A549 (cell line): Measurements from ENCODE around the gene SFTPA2. TPM values are rescaled to one million over a fixed set of nuclear protein-coding genes. Genes with fewer than 3 reads are reported as not detected.
"Not testable (repeated sequence)": the region's sequence is repeated elsewhere in the genome, so short reads cannot be mapped to it uniquely, and the experiment has no call there.

Source experiments
- ATAC-seq, 2 experiments: fragments of 200-7000 bp in 1 of 2; fragments of >200 bp in 1 of 2; cut with Nextera tagmentation in 1 of 2; cut with Tn5 transposase in 1 of 2; 3 replicates each; pipeline versions ENCODE4 v1.8.0 to v1.9.1; 2018 to 2020; ENCODE audit warnings: mild to moderate bottlenecking in 1 of 2, moderate library complexity in 1 of 2
- CTCF ChIA-PET: fragments of 300-600 bp; sonication (Branson Sonifier 250); formaldehyde crosslinking; extraction: SDS; loops from one replicate; lab custom pipeline; 2021; ENCODE audit warnings: antibody characterized with exemption, inconsistent platforms; lab: Yijun Ruan, JAX
- POLR2A ChIA-PET: fragments of 350-600 bp; formaldehyde crosslinking; extraction: SDS; loops from one replicate; lab custom pipeline; 2021; ENCODE audit warnings: antibody characterized with exemption, inconsistent platforms; lab: Yijun Ruan, JAX
- DNase-seq, 2 experiments: peaks; one replicate each; pipeline versions ENCODE4 v3.0.0 to v3.0.0-alpha.2; 2011 to 2016; ENCODE audit warnings: low read depth in 1 of 2, low spot score in 1 of 2
- FAIRE-seq: peaks from 2 replicates; lab custom pipeline; 2011; peaks lifted over from hg19 to GRCh38; lab: Jason Lieb, UNC
- H3K27ac ChIP-seq, 2 experiments: fragments of >200 bp; sonication (Bioruptor Twin); formaldehyde crosslinking; 3 replicates each; pipeline ENCODE4 v1.5.1; 2016 to 2017
- H3K4me1 ChIP-seq: fragments of >200 bp; sonication (Bioruptor Twin); formaldehyde crosslinking; 3 replicates; pipeline ENCODE4 v1.6.1; 2016
- H3K4me2 ChIP-seq: fragments of >200 bp; sonication (Bioruptor Twin); formaldehyde crosslinking; 3 replicates; pipeline ENCODE4 v1.6.1; 2016
- H3K4me3 ChIP-seq: fragments of >200 bp; sonication (Bioruptor Twin); formaldehyde crosslinking; 3 replicates; pipeline ENCODE4 v1.5.1; 2016
- H3K9me3 ChIP-seq: fragments of >200 bp; sonication (Bioruptor Twin); formaldehyde crosslinking; 3 replicates; pipeline ENCODE4 v1.6.1; 2016
- CBX8 ChIP-seq: fragments of 200-600 bp; sonication (generic); IDR thresholded peaks from 2 replicates; pipeline ENCODE4 v1.6.1; 2016
- EHMT2 ChIP-seq: fragments of 200-600 bp; sonication (generic); IDR thresholded peaks from 2 replicates; pipeline ENCODE4 v1.6.1; 2016; ENCODE audit warnings: antibody characterized with exemption, low read depth, mild to moderate bottlenecking, moderate library complexity
- ESRRA ChIP-seq: fragments of 150-350 bp; IDR thresholded peaks from 2 replicates; pipeline ENCODE4 v1.6.1; 2014; ENCODE audit warnings: mild to moderate bottlenecking, low read length, borderline replicate concordance
- FOSL2 ChIP-seq, 2 experiments: fragments of 450-650 bp in 1 of 2; fragments of >200 bp in 1 of 2; sonication (Bioruptor Twin) in 1 of 2; formaldehyde crosslinking; IDR thresholded peaks; 2 replicates each; pipeline versions ENCODE4 v1.5.0 to v1.6.1; 2016 to 2020; ENCODE audit warnings: mild to moderate bottlenecking in 1 of 2, moderate library complexity in 1 of 2
- FOXS1 ChIP-seq: fragments of 250-450 bp; sonication (Bioruptor Pico); IDR thresholded peaks from 2 replicates; pipeline ENCODE4 v1.5.0; 2020; ENCODE audit warnings: mild to moderate bottlenecking, moderate library complexity
- GATA3 ChIP-seq: IDR thresholded peaks from 2 replicates; pipeline ENCODE4 v1.6.1; 2012; ENCODE audit warnings: borderline replicate concordance
- HOXA7 ChIP-seq: fragments of 250-450 bp; sonication (Bioruptor Pico); IDR thresholded peaks from 2 replicates; pipeline ENCODE4 v1.5.0; 2020; ENCODE audit warnings: mild to moderate bottlenecking, moderate library complexity
- HOXB13 ChIP-seq: fragments of 250-450 bp; sonication (Bioruptor Pico); IDR thresholded peaks from 2 replicates; pipeline ENCODE4 v1.5.0; 2020; ENCODE audit warnings: low read depth, mild to moderate bottlenecking, moderate library complexity
- MAFK ChIP-seq: fragments of 450-650 bp; IDR thresholded peaks from 2 replicates; pipeline ENCODE4 v1.6.1; 2014; ENCODE audit not compliant: partially characterized antibody
- MAZ ChIP-seq: fragments of 150-350 bp; IDR thresholded peaks from 2 replicates; pipeline ENCODE4 v1.6.1; 2014; ENCODE audit warnings: antibody characterized with exemption, low read depth, low read length, borderline replicate concordance
- MYC ChIP-seq: IDR thresholded peaks from 2 replicates; pipeline ENCODE4 v1.6.1; 2012; ENCODE audit warnings: mild to moderate bottlenecking, inconsistent platforms, low read length, improper control_type of control experiment, borderline replicate concordance
- NFE2L2 ChIP-seq: fragments of 150-350 bp; conservative IDR thresholded peaks from 2 replicates; pipeline ENCODE4 v1.6.1; 2014; ENCODE audit warnings: low read length
- PBX3 ChIP-seq: IDR thresholded peaks from 2 replicates; pipeline ENCODE4 v1.6.1; 2012
- RARB ChIP-seq: fragments of 250-450 bp; sonication (Bioruptor Pico); IDR thresholded peaks from 2 replicates; pipeline ENCODE4 v1.8.0; 2021; ENCODE audit warnings: mild to moderate bottlenecking, moderate library complexity
- SMC3 ChIP-seq: fragments of >200 bp; sonication (Bioruptor Twin); formaldehyde crosslinking; IDR thresholded peaks from 3 replicates; pipeline ENCODE4 v1.6.1; 2018; ENCODE audit warnings: inconsistent platforms
- SREBF2 ChIP-seq: fragments of 450-650 bp; IDR thresholded peaks from 2 replicates; pipeline ENCODE4 v1.6.1; 2014; ENCODE audit warnings: mild to moderate bottlenecking, moderate library complexity
- TFCP2L1 ChIP-seq: fragments of 250-450 bp; sonication (Bioruptor Pico); IDR thresholded peaks from 2 replicates; pipeline ENCODE4 v1.5.0; 2021; ENCODE audit warnings: mild to moderate bottlenecking
- ZSCAN20 ChIP-seq: fragments of 250-450 bp; sonication (Bioruptor Pico); IDR thresholded peaks from 2 replicates; pipeline ENCODE4 v1.8.0; 2022; ENCODE audit warnings: mild to moderate bottlenecking, moderate library complexity
- WGBS: methylation state at CpG from one replicate; pipeline ENCODE4 v1.1.6; 2017; ENCODE audit errors: missing lambda C conversion rate; 5-methylcytosine and 5-hydroxymethylcytosine counted together
- polyA plus RNA-seq, 4 experiments: library from polyadenylated mRNA; depleted of rRNA in 3 of 4; stranded (reverse); fragments of >200 nt; fragmentation: RNase III in 1 of 4; extraction: RNeasy Plus Mini Kit Qiagen cat#74134 plus additional on column Dnase treatment in 1 of 4; gene quantifications; 2 replicates in 3 of 4; 3 replicates in 1 of 4; pipeline ENCODE4 v1.2.3, GENCODE V29; 2011 to 2017
- TF ChIP-seq, protein P1 (sequence below): fragments of 150-350 bp; IDR thresholded peaks from 2 replicates; pipeline ENCODE4 v1.6.1; 2014; ENCODE audit warnings: low read depth, mild to moderate bottlenecking, low read length
- TF ChIP-seq, protein P2 (sequence below): IDR thresholded peaks from 2 replicates; pipeline ENCODE4 v1.6.1; 2012
- TF ChIP-seq, protein P3 (sequence below): fragments of 200-600 bp; sonication (generic); IDR thresholded peaks from 2 replicates; pipeline ENCODE4 v1.6.1; 2016; ENCODE audit warnings: antibody characterized with exemption, mild to moderate bottlenecking, moderate library complexity

The SFTPA2 gene
- polyA plus RNA-seq, 2 of the 4 experiments (the other 2 are of a cell fraction) = not detected

DNA sequence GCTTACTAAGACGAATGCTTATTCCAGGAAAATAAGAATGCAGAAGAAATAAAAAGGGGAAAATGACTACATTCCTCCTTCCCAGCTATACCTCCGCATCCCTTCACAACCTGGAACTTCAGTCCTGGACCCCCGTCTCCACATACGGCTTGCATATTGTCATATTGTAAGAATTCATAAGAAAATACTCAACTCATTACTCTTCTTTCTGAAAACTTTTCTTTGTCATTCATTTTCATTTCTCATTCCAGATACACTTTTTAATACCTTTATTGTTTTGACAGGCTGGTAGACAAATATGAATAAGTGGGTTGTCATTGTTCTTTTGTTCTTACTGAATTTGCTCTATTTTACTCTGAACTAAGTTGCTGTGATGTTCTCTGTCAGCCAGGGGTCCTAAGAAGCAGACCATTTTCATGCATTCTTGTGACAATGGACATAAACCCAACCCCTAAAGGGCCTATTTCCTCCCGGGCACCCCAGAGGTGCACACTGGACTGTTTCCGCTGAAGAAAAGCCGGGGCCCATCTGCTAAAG lies 23.3 kb upstream of the SFTPA2 start (continued):
- TF ChIP-seq EHMT2 = no peak
- TF ChIP-seq, all 56 proteins: peak for 0

DNA sequence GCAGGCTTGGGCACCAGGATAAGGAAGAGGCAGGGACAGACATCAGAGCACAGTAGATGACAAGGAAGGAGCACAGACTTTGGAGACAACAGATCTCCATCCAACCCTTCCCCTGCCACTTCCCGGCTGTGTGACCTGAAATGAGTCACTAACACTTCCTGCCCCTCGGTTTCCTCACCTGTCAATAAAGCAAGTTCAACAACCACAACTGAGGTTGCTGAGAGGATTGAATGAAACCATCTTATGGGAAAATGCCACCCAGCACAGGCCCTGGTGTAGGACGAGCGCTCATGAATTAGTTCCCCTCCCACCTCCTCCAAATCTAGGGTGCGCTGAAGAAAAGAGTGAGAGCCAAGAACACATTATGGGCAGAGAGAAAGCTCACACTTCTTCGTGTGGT lies 22.7 kb upstream of the SFTPA2 start:
- H3K27ac ChIP-seq, CTCF ChIA-PET, H3K4me1 ChIP-seq, H3K4me3 ChIP-seq, H3K9me3 ChIP-seq, FAIRE-seq, POLR2A ChIA-PET, H3K4me2 ChIP-seq, DNase-seq, ATAC-seq: not testable (repeated sequence)
- 16% methylated on average over 3 of the region's 6 CpGs for WGBS

DNA sequence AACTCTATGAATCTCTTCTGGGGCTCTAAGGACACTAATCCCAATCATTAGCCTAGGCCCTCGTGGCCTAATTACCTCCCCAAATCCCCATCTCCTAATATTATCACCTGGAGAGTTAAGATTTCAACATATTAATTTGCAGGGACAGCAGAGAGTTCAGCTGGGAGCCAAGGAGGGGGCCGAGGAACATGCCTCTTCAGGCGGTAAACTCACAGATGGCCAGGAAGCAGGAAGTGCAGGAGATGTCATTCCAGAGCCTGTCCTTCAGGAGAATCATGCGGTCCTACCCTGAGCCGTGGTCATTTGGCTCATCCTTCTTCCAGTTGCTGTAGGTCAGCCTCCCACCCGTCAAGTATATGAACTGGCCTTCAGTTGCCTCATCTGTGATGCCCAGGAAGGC lies 21.9 kb upstream of the SFTPA2 start:
- TF ChIP-seq, protein P1, sequence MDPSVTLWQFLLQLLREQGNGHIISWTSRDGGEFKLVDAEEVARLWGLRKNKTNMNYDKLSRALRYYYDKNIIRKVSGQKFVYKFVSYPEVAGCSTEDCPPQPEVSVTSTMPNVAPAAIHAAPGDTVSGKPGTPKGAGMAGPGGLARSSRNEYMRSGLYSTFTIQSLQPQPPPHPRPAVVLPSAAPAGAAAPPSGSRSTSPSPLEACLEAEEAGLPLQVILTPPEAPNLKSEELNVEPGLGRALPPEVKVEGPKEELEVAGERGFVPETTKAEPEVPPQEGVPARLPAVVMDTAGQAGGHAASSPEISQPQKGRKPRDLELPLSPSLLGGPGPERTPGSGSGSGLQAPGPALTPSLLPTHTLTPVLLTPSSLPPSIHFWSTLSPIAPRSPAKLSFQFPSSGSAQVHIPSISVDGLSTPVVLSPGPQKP = no peak
- TF ChIP-seq ZSCAN20 (CRISPR knock-in tag) = no peak
- no peak for TF ChIP-seq MAFK
- TF ChIP-seq HOXB13 (CRISPR knock-in tag) = no peak
- TF ChIP-seq SMC3 = no peak
- TF ChIP-seq FOXS1 = no peak
- TF ChIP-seq NFE2L2 = no peak
- no peak for TF ChIP-seq SREBF2
- TF ChIP-seq, protein P2, sequence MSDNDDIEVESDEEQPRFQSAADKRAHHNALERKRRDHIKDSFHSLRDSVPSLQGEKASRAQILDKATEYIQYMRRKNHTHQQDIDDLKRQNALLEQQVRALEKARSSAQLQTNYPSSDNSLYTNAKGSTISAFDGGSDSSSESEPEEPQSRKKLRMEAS = no peak
- TF ChIP-seq FOSL2 (IDR thresholded peaks at IDR 0.05) = no peak
- TF ChIP-seq FOSL2 (CRISPR knock-in tag; IDR thresholded peaks at IDR 0.05) = no peak
- TF ChIP-seq, protein P3, sequence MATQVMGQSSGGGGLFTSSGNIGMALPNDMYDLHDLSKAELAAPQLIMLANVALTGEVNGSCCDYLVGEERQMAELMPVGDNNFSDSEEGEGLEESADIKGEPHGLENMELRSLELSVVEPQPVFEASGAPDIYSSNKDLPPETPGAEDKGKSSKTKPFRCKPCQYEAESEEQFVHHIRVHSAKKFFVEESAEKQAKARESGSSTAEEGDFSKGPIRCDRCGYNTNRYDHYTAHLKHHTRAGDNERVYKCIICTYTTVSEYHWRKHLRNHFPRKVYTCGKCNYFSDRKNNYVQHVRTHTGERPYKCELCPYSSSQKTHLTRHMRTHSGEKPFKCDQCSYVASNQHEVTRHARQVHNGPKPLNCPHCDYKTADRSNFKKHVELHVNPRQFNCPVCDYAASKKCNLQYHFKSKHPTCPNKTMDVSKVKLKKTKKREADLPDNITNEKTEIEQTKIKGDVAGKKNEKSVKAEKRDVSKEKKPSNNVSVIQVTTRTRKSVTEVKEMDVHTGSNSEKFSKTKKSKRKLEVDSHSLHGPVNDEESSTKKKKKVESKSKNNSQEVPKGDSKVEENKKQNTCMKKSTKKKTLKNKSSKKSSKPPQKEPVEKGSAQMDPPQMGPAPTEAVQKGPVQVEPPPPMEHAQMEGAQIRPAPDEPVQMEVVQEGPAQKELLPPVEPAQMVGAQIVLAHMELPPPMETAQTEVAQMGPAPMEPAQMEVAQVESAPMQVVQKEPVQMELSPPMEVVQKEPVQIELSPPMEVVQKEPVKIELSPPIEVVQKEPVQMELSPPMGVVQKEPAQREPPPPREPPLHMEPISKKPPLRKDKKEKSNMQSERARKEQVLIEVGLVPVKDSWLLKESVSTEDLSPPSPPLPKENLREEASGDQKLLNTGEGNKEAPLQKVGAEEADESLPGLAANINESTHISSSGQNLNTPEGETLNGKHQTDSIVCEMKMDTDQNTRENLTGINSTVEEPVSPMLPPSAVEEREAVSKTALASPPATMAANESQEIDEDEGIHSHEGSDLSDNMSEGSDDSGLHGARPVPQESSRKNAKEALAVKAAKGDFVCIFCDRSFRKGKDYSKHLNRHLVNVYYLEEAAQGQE = no peak
- no peak for TF ChIP-seq TFCP2L1 (CRISPR knock-in tag)
- Histone ChIP-seq H3K4me1 (no peaks in the 10 kb centered on the region), H3K9me3 (no peaks in the 10 kb centered on the region), H3K4me3 (no peak overlapping the region), H3K27ac (no peak overlapping the region), H3K4me2 (no peak overlapping the region)
- POLR2A ChIA-PET = no interaction called here
- no peak for FAIRE-seq
- CTCF ChIA-PET = no interaction called here
- DNase-seq = no peak
- WGBS = 50% methylated on average over 6 of the region's 6 CpGs
- 0 out of 6 replicates have a peak, but pooled peaks of 1 of the 2 experiments have one; percentile 31 for ATAC-seq

DNA sequence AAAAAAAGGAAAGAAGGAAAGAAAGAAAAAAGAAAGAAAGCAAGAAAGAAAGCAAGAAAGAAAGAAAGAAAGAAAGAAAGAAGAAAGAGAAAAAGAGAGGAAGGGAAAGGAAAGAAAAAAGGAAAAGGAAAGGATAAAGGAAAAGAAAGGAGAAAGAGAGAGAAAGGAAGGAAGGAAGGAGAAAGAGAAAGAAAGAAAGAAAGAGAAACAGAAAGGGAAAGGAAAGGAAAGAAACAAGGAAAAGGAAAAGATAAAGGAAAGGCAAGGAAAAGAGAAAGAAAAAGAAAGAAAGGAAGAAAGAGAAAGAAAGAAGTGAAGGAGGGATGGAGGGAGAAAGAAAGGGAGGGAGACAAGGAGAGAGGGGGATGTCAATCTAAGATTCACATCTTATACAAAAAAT lies 20.8 kb upstream of the SFTPA2 start:
- CTCF ChIA-PET = no interaction called here
- Histone ChIP-seq H3K4me1 (no peaks in the 10 kb centered on the region), H3K4me3 (no peak overlapping the region), H3K4me2 (no peak overlapping the region), H3K27ac (no peak overlapping the region), H3K9me3 (no peaks in the 10 kb centered on the region)
- POLR2A ChIA-PET = no interaction called here
- DNase-seq (no peak), FAIRE-seq (no peak), ATAC-seq (no peak)
- TF ChIP-seq GATA3 (no peak), HOXA7 (CRISPR knock-in tag) (no peak), EHMT2 (no peak), ESRRA (no peak), MAZ (no peak), CBX8 (no peak), MAFK (no peak), RARB (CRISPR knock-in tag) (no peak), PBX3 (no peak), MYC (no peak)
